ENCODE results near the gene CD1C. TPM values are rescaled to one million over a fixed set of nuclear protein-coding genes. Genes with fewer than 3 reads are reported as not detected.

Gene CD1C
- total and polyA plus RNA-seq, 9 of the 15 experiments (the other 6 are each of a cell fraction or from before 2014, with no cell fraction given) = not detected

- H3K4me1 ChIP-seq (replicated peaks in 1 of 2; ENCODE audit: control insufficient read depth in 2 of 2, insufficient read depth in 2 of 2, low read length in 2 of 2) = no peaks in the 10 kb centered on the region
- TF ChIP-seq RAD21 (CRISPR knock-in tag; conservative IDR thresholded peaks at IDR 0.05 in 1 of 2, IDR thresholded peaks at IDR 0.05 in 1 of 2) = 0 out of 4 replicates have a peak, but pooled peaks of 1 of the 2 experiments have one; percentile 6
- TF ChIP-seq ZBTB12 (CRISPR knock-in tag; IDR thresholded peaks at IDR 0.05) = no peak
- TF ChIP-seq RNF219 (CRISPR knock-in tag; IDR thresholded peaks at IDR 0.05) = no peak
- in situ Hi-C loops (cut with MboI) = no loop called here
- H3K79me2 ChIP-seq (ENCODE audit: control insufficient read depth, insufficient read depth, low read length) = no peaks in the 10 kb centered on the region
- FAIRE-seq (no peak), ATAC-seq (no peak), DNase-seq (ENCODE audit: extremely low read depth in 1 of 4, low spot score in 3 of 4) (no peak)
- H2AFZ ChIP-seq (ENCODE audit: low read depth, low read length) = no peak overlapping the region
- no peaks in the 10 kb centered on the region for H3K27me3 ChIP-seq (ENCODE audit: control insufficient read depth in 2 of 2, insufficient read depth in 2 of 2, low read length in 2 of 2)
- no peak overlapping the region for H3K4me3 ChIP-seq
- no peaks in the 10 kb centered on the region for H4K20me1 ChIP-seq (replicated peaks; ENCODE audit: control insufficient read depth, insufficient read depth, low read length)
- H3K9ac ChIP-seq (ENCODE audit: insufficient read depth in 1 of 2, low read depth in 2 of 2, low read length in 2 of 2) = no peak overlapping the region
- POLR2A ChIA-PET = no interaction called here
- CTCF ChIA-PET (ENCODE audit: low intra/inter-chr PET ratio) = no interaction called here
- no peak overlapping the region for H3K27ac ChIP-seq (ENCODE audit: extremely low read depth, low read depth, low read length)
- H3K4me2 ChIP-seq (ENCODE audit: insufficient read depth, low read length) = no peak overlapping the region
- 1% methylated on average over 7 of the region's 7 CpGs for WGBS (ENCODE audit: insufficient coverage, low coverage, missing lambda C conversion rate)
- no peaks in the 10 kb centered on the region for H3K9me3 ChIP-seq (replicated peaks; ENCODE audit: control insufficient read depth, insufficient read depth, low read depth, low read length)
- H3K9me1 ChIP-seq (ENCODE audit: control insufficient read depth, insufficient read depth, low read length) = no peaks in the 10 kb centered on the region
- no peaks in the 10 kb centered on the region for H3K36me3 ChIP-seq (ENCODE audit: control insufficient read depth, insufficient read depth, low read length)
- no TSS peak for BruUV-seq (replicated peaks)
- intact Hi-C loops (cut with micrococcal nuclease) = no loop called here
Measured at GRCh38 chr1:158246650-158247049, 43.1 kb upstream of the CD1C start.
